ENCODE data around the gene NMBR.
"Not testable (repeated sequence)": the region's sequence is repeated elsewhere in the genome, so short reads cannot be mapped to it uniquely, and the experiment has no call there.

NMBR gene

GRCh38 chr6:142055219-142055618 is 91.7 kb downstream of the NMBR start:
- no peak for DNase-seq (ENCODE audit: low read depth)

- DNase-seq (ENCODE audit: low read depth): no peak
Observed at GRCh38 chr6:142051404-142051803, 95.5 kb downstream of the NMBR start.

GRCh38 chr6:142048593-142048980 is 98.3 kb downstream of the NMBR start:
- DNase-seq (ENCODE audit: low read depth): no peak

- DNase-seq (ENCODE audit: low read depth): peak; percentile 73
Observed at GRCh38 chr6:142047934-142048592, 98.9 kb downstream of the NMBR start.

- peak; percentile 63 for DNase-seq (ENCODE audit: low read depth)
Observed at GRCh38 chr6:142045380-142046278, 101.3 kb downstream of the NMBR start.

- DNase-seq (ENCODE audit: low read depth): no peak
Observed at GRCh38 chr6:142035890-142036289, 111.0 kb downstream of the NMBR start.

GRCh38 chr6:142031035-142031434 is 115.9 kb downstream of the NMBR start:
- DNase-seq (ENCODE audit: low read depth): no peak

GRCh38 chr6:142030115-142030619 is 116.8 kb downstream of the NMBR start:
- peak; percentile 62 for DNase-seq (ENCODE audit: low read depth)

- no peak for DNase-seq (ENCODE audit: low read depth)
Observed at GRCh38 chr6:142028527-142028926, 118.4 kb downstream of the NMBR start.

GRCh38 chr6:142027804-142028203 is 119.1 kb downstream of the NMBR start:
- not testable (repeated sequence) for DNase-seq (ENCODE audit: low read depth)

- no peak for DNase-seq (ENCODE audit: low read depth)
Observed at GRCh38 chr6:142027074-142027473, 119.8 kb downstream of the NMBR start.

- DNase-seq (ENCODE audit: low read depth): no peak
Observed at GRCh38 chr6:142026471-142026870, 120.5 kb downstream of the NMBR start.
